Neural cell (in vitro differentiated cells): ENCODE measurements around the gene XPNPEP2. TPM values are rescaled to one million over a fixed set of nuclear protein-coding genes. Genes with fewer than 3 reads are reported as not detected.

Source experiments
- H2AFZ ChIP-seq: fragments of 200-600, 300-800 bp; sonication (generic), shearing (Covaris generic); 2 replicates; pipeline ENCODE4 v1.6.0; 2014; ENCODE audit warnings: low read depth, mild to moderate bottlenecking, antibody characterized with exemption, low read length, moderate library complexity
- H3F3A ChIP-seq: fragments of 200-600 bp; shearing (Covaris generic); 2 replicates; pipeline ENCODE4 v1.6.1; 2016; ENCODE audit warnings: mild to moderate bottlenecking, moderate library complexity, mixed read lengths, antibody characterized with exemption, low read length; ENCODE audit not compliant: insufficient read depth, poor library complexity, severe bottlenecking
- H3K27ac ChIP-seq: fragments of 200-600, 300-800 bp; sonication (generic), shearing (Covaris generic); 2 replicates; pipeline ENCODE4 v1.5.1; 2014; ENCODE audit warnings: mild to moderate bottlenecking, low read length, moderate library complexity
- H3K27me3 ChIP-seq: fragments of 300-800, 200-600 bp; sonication (generic), shearing (Covaris generic); 2 replicates; pipeline ENCODE4 v1.6.0; 2014; ENCODE audit warnings: mild to moderate bottlenecking, low read depth, low read length, moderate library complexity; ENCODE audit not compliant: insufficient read depth
- H3K36me3 ChIP-seq: fragments of 300-800, 200-600 bp; sonication (generic), shearing (Covaris generic); 2 replicates; pipeline ENCODE4 v1.5.1; 2014; ENCODE audit warnings: mild to moderate bottlenecking, antibody characterized with exemption, low read length, moderate library complexity; ENCODE audit not compliant: insufficient read depth
- H3K4me2 ChIP-seq: fragments of 300-800, 200-600 bp; sonication (generic), shearing (Covaris generic); 2 replicates; pipeline ENCODE4 v1.6.0; 2014; ENCODE audit warnings: mild to moderate bottlenecking, low read length
- H3K4me3 ChIP-seq: fragments of 300-800, 200-600 bp; sonication (generic), shearing (Covaris generic); 2 replicates; pipeline ENCODE4 v1.5.1; 2014; ENCODE audit warnings: mild to moderate bottlenecking, low read length, moderate library complexity
- H3K79me2 ChIP-seq: fragments of 200-600 bp; shearing (Covaris generic); replicated peaks from 2 replicates; pipeline ENCODE4 v1.6.0; 2014; ENCODE audit warnings: mild to moderate bottlenecking, low read length, moderate library complexity; ENCODE audit not compliant: insufficient read depth
- H3K9ac ChIP-seq: fragments of 300-800, 200-600 bp; sonication (generic), shearing (Covaris generic); 2 replicates; pipeline ENCODE4 v1.6.1; 2016; ENCODE audit warnings: mild to moderate bottlenecking, low read length, mixed read lengths
- H3K9me2 ChIP-seq: fragments of 200-600 bp; shearing (Covaris generic); 2 replicates; pipeline ENCODE4 v1.6.1; 2016; ENCODE audit warnings: mild to moderate bottlenecking, low read length, mixed read lengths; ENCODE audit not compliant: insufficient read depth
- H3K9me3 ChIP-seq: fragments of 200-600, 300-800 bp; sonication (generic), shearing (Covaris generic); 2 replicates; pipeline ENCODE4 v1.6.1; 2016; ENCODE audit warnings: mild to moderate bottlenecking, mixed run types, low read length, moderate library complexity, mixed read lengths
- H4K20me1 ChIP-seq: fragments of 200-600 bp; shearing (Covaris generic); 2 replicates; pipeline ENCODE4 v1.6.1; 2016; ENCODE audit warnings: mild to moderate bottlenecking, mixed run types; ENCODE audit not compliant: insufficient read depth
- EP300 ChIP-seq: fragments of 450-650 bp; conservative IDR thresholded peaks from 2 replicates; pipeline ENCODE4 v1.6.1; 2014; ENCODE audit warnings: antibody characterized with exemption, mild to moderate bottlenecking, moderate library complexity; ENCODE audit not compliant: poor library complexity, severe bottlenecking
- EZH2 ChIP-seq: fragments of 200-600, 300-800 bp; shearing (Covaris generic), sonication (generic); IDR thresholded peaks from 2 replicates; pipeline ENCODE4 v1.6.1; 2014; ENCODE audit warnings: antibody characterized with exemption, low read length, borderline replicate concordance, mild to moderate bottlenecking; ENCODE audit not compliant: insufficient read depth, poor library complexity, severe bottlenecking
- MXI1 ChIP-seq: fragments of 450-650 bp; conservative IDR thresholded peaks from 2 replicates; pipeline ENCODE4 v1.6.1; 2014; ENCODE audit warnings: antibody characterized with exemption, mild to moderate bottlenecking; ENCODE audit not compliant: poor library complexity, severe bottlenecking
- POLR2AphosphoS5 ChIP-seq: IDR thresholded peaks from 2 replicates; pipeline ENCODE4 v1.6.1; 2012
- RAD21 ChIP-seq: fragments of 450-650 bp; conservative IDR thresholded peaks from 2 replicates; pipeline ENCODE4 v1.6.1; 2014; ENCODE audit warnings: antibody characterized with exemption, mild to moderate bottlenecking, moderate library complexity
- REST ChIP-seq: IDR thresholded peaks from 2 replicates; pipeline ENCODE4 v1.6.1; 2012; ENCODE audit warnings: borderline replicate concordance
- SMC3 ChIP-seq: fragments of 450-650 bp; conservative IDR thresholded peaks from 2 replicates; pipeline ENCODE4 v1.6.1; 2014; ENCODE audit warnings: antibody characterized with exemption, mild to moderate bottlenecking, moderate library complexity; ENCODE audit not compliant: poor library complexity
- TAF1 ChIP-seq: IDR thresholded peaks from 2 replicates; pipeline ENCODE4 v1.6.1; 2012; ENCODE audit warnings: low read depth
- polyA plus RNA-seq: library from polyadenylated mRNA; depleted of rRNA; stranded (reverse); fragments of >200 nt; gene quantifications from 2 replicates; pipeline ENCODE4 v1.2.3, GENCODE V29; 2014
- TF ChIP-seq, protein P1 (sequence below): fragments of 450-650 bp; IDR thresholded peaks from 2 replicates; pipeline ENCODE4 v1.5.1; 2014; ENCODE audit warnings: antibody characterized with exemption, mild to moderate bottlenecking, moderate library complexity; ENCODE audit not compliant: poor library complexity, severe bottlenecking

XPNPEP2 gene
- polyA plus RNA-seq, 1 donor from 2014 or later, result not detected

- Histone ChIP-seq H2AFZ (no peak overlapping the region), H4K20me1 (no peaks in the 10 kb centered on the region), H3K79me2 (no peaks in the 10 kb centered on the region), H3K27ac (no peak overlapping the region), H3K4me3 (no peak overlapping the region), H3K27me3 (no peaks in the 10 kb centered on the region), H3K36me3 (no peaks in the 10 kb centered on the region), H3K4me2 (no peak overlapping the region), H3K9ac (no peak overlapping the region), H3F3A (no peaks in the 10 kb centered on the region), H3K9me2 (no peaks in the 10 kb centered on the region), H3K9me3 (no peaks in the 10 kb centered on the region)
- TF ChIP-seq EP300 (no peak), MXI1 (no peak), TAF1 (no peak), RAD21 (no peak), SMC3 (no peak), REST (no peak), EZH2 (no peak), POLR2AphosphoS5 (no peak)
- TF ChIP-seq, protein P1, sequence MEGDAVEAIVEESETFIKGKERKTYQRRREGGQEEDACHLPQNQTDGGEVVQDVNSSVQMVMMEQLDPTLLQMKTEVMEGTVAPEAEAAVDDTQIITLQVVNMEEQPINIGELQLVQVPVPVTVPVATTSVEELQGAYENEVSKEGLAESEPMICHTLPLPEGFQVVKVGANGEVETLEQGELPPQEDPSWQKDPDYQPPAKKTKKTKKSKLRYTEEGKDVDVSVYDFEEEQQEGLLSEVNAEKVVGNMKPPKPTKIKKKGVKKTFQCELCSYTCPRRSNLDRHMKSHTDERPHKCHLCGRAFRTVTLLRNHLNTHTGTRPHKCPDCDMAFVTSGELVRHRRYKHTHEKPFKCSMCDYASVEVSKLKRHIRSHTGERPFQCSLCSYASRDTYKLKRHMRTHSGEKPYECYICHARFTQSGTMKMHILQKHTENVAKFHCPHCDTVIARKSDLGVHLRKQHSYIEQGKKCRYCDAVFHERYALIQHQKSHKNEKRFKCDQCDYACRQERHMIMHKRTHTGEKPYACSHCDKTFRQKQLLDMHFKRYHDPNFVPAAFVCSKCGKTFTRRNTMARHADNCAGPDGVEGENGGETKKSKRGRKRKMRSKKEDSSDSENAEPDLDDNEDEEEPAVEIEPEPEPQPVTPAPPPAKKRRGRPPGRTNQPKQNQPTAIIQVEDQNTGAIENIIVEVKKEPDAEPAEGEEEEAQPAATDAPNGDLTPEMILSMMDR, result no peak
Measured at GRCh38 chrX:129723511-129723910, 15.3 kb upstream of the XPNPEP2 start.

- Histone ChIP-seq H4K20me1 (no peaks in the 10 kb centered on the region), H3K79me2 (no peaks in the 10 kb centered on the region), H3K27me3 (no peaks in the 10 kb centered on the region)
Measured at GRCh38 chrX:129724754-129725153, 14.0 kb upstream of the XPNPEP2 start.

More at GRCh38 chrX:129724754-129725153, 14.0 kb upstream of the XPNPEP2 start:
- H3K9me3 ChIP-seq, result no peaks in the 10 kb centered on the region
- no peaks in the 10 kb centered on the region for H3F3A ChIP-seq
- no peak overlapping the region for H3K9ac ChIP-seq
- no peak overlapping the region for H2AFZ ChIP-seq
- H3K9me2 ChIP-seq, result no peaks in the 10 kb centered on the region
- H3K36me3 ChIP-seq, result no peaks in the 10 kb centered on the region
- no peak overlapping the region for H3K4me3 ChIP-seq
- H3K27ac ChIP-seq, result no peak overlapping the region
- H3K4me2 ChIP-seq, result no peak overlapping the region
- TF ChIP-seq POLR2AphosphoS5 (no peak), REST (no peak), EZH2 (no peak), MXI1 (no peak), EP300 (no peak), SMC3 (no peak), TAF1 (no peak), RAD21 (no peak)
- TF ChIP-seq, protein P1, result no peak
